CD4-positive, alpha-beta memory T cell (primary cell): ENCODE results near the gene TBX19. TPM values are rescaled to one million over a fixed set of nuclear protein-coding genes. Genes with fewer than 3 reads are reported as not detected.

ENCODE experiments used
- CTCF ChIA-PET: fragments of 350-600 bp; sonication (Branson Sonifier 250); formaldehyde crosslinking; loops from one replicate; lab custom pipeline; 2021; ENCODE audit warnings: inconsistent platforms; ENCODE audit not compliant: partially characterized antibody; lab: Charles Lee
- POLR2A ChIA-PET: fragments of 350-600 bp; sonication (Branson Sonifier 250); formaldehyde crosslinking; loops from one replicate; lab custom pipeline; 2021; ENCODE audit not compliant: partially characterized antibody; lab: Charles Lee
- DNase-seq, 5 donors: peaks; one replicate each; pipeline versions ENCODE4 v3.0.0 to v3.0.0-alpha.2; 2020 to 2022; ENCODE audit warnings: mixed read lengths in 1 of 5
- H3K27ac ChIP-seq: one replicate; pipeline ENCODE4 v1.7.0; 2013; ENCODE audit warnings: low read depth, low read length
- H3K27me3 ChIP-seq: 2 replicates; pipeline ENCODE4 v1.7.0; 2013; ENCODE audit warnings: mild to moderate bottlenecking, low read length, moderate library complexity; ENCODE audit not compliant: insufficient read depth
- H3K36me3 ChIP-seq: 2 replicates; pipeline ENCODE4 v1.7.0; 2013; ENCODE audit warnings: mild to moderate bottlenecking, low read length, moderate library complexity; ENCODE audit not compliant: insufficient read depth
- H3K4me1 ChIP-seq: 2 replicates; pipeline ENCODE4 v1.7.0; 2013; ENCODE audit warnings: mild to moderate bottlenecking, low read length, moderate library complexity; ENCODE audit not compliant: insufficient read depth
- H3K4me3 ChIP-seq, 2 donors: one replicate each; pipeline ENCODE4 v1.7.0; 2013; ENCODE audit warnings: low read length in 2 of 2, mild to moderate bottlenecking in 1 of 2
- H3K9me3 ChIP-seq, 2 donors: one replicate each; pipeline ENCODE4 v1.7.0; 2013; ENCODE audit warnings: low read length in 2 of 2, control low read depth in 1 of 2; ENCODE audit not compliant: control insufficient read depth in 1 of 2
- H3K27ac Mint-ChIP-seq, 7 donors: one replicate each; pipeline ENCODE4 v1.8.0; 2020 to 2021; ENCODE audit warnings: mixed read lengths in 7 of 7, mild to moderate bottlenecking in 6 of 7, inconsistent platforms in 3 of 7, moderate library complexity in 3 of 7
- H3K27me3 Mint-ChIP-seq, 2 donors: one replicate each; pipeline ENCODE4 v1.8.0; 2020 to 2021; ENCODE audit warnings: mixed read lengths in 2 of 2
- H3K36me3 Mint-ChIP-seq, 2 donors: one replicate each; pipeline ENCODE4 v1.8.0; 2020 to 2021; ENCODE audit warnings: mixed read lengths in 2 of 2, inconsistent platforms in 1 of 2, mild to moderate bottlenecking in 1 of 2
- H3K4me1 Mint-ChIP-seq, 4 donors: one replicate each; pipeline ENCODE4 v1.8.0; 2020 to 2021; ENCODE audit warnings: mixed read lengths in 4 of 4, mild to moderate bottlenecking in 1 of 4
- H3K4me3 Mint-ChIP-seq, 8 donors: one replicate each; pipeline ENCODE4 v1.8.0; 2020 to 2021; ENCODE audit warnings: mixed read lengths in 8 of 8, mild to moderate bottlenecking in 7 of 8, moderate library complexity in 6 of 8, inconsistent platforms in 3 of 8
- H3K9me3 Mint-ChIP-seq, 8 donors: one replicate each; pipeline ENCODE4 v1.8.0; 2020 to 2021; ENCODE audit warnings: mixed read lengths in 8 of 8, mild to moderate bottlenecking in 5 of 8, inconsistent platforms in 3 of 8, moderate library complexity in 1 of 8
- intact Hi-C: fragments of 100-400 bp; cut with micrococcal nuclease; formaldehyde crosslinking; loops from one replicate; pipeline ENCODE4 v1.15.1; 2023
- polyA plus RNA-seq, 2 donors: library from polyadenylated mRNA; unstranded; fragments of 300-500 nt; fragmentation: Illumina TruSeq; gene quantifications; one replicate each; pipeline ENCODE4 v1.2.3, GENCODE V29; 2021
- total RNA-seq, 2 experiments: library from RNA; stranded (reverse); gene quantifications; one replicate each; pipeline ENCODE4 v1.2.3, GENCODE V29; 2021

TBX19 gene
- total and polyA plus RNA-seq, 4 experiments from 2014 or later = 1.3 to 4.3 (median 3.1) TPM

DNA sequence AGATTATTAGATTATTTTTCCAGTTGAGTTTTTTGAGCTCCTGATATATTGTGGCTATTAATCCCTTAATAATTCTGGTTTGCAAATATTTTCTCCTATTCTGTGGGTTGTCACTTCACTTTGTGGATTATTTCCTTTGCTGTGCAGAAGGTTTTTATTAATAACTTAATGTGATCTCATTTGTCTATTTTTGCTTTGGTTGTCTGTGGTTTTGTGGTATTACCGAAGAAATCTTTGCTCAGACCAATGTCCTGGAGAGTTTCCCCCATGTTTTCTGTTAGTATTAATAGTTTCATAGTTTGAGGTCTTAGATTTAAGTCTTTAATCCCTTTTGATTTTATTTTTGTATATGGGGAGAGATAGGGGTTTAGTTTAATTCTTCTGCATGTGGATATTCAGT, 7.1 kb upstream of the TBX19 start:
- Mint-ChIP-seq H3K4me3 (no peak overlapping the region), H3K4me1 (peaks cover 0 to 2% (median 0%) of the 10 kb centered on the region in 4 donors), H3K9me3 (peaks cover 0 to 17% (median 9%) of the 10 kb centered on the region in 8 donors), H3K36me3 (peaks cover 10 to 38% of the 10 kb centered on the region in 2 donors), H3K27ac (no peak overlapping the region), H3K27me3 (no peaks in the 10 kb centered on the region)
- Histone ChIP-seq H3K9me3 (no peaks in the 10 kb centered on the region), H3K27me3 (no peaks in the 10 kb centered on the region), H3K4me1 (no peaks in the 10 kb centered on the region), H3K4me3 (no peak overlapping the region), H3K36me3 (no peaks in the 10 kb centered on the region), H3K27ac (no peak overlapping the region)
- no peak for DNase-seq
- intact Hi-C loops = no loop called here
- ChIA-PET POLR2A (no interaction called here), CTCF (no interaction called here)

DNA sequence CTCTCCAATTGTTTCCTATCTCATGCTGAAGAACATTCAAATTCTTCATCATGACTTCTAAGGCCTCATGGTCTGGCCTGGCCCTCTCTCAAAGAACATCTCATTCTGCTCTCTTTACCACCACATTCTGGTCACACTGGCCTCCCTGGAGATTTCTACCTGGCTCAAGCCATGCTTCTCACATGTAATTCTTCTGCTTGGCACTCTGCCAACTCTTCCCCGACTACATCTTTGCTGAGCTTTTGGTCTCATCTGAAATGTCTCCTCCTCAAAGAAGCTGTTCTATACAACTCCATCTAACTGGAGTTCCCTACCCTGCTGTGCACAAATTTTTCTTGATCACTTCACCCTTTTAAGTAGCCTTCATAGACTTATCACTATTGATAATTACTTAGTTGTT, 1.4 kb upstream of the TBX19 start:
- Histone ChIP-seq H3K27ac (no peak overlapping the region), H3K27me3 (no peaks in the 10 kb centered on the region), H3K4me1 (no peaks in the 10 kb centered on the region), H3K36me3 (no peaks in the 10 kb centered on the region), H3K9me3 (no peaks in the 10 kb centered on the region), H3K4me3 (no peak overlapping the region)
- Mint-ChIP-seq H3K4me1 (peaks cover 0 to 4% (median under 1%) of the 10 kb centered on the region in 4 donors), H3K9me3 (peaks cover 0 to 14% (median 9%) of the 10 kb centered on the region in 8 donors), H3K27ac (no peak overlapping the region), H3K27me3 (no peaks in the 10 kb centered on the region), H3K36me3 (peaks cover 8 to 39% of the 10 kb centered on the region in 2 donors), H3K4me3 (no peak overlapping the region)
- ChIA-PET CTCF (interaction anchor here (1.0 kb wide), 1 partner anchor 64 kb away, joined by 3 read pairs; no protein-coding TSS in a partner anchor), POLR2A (no interaction called here)
- intact Hi-C loops = no loop called here
- no peak for DNase-seq

DNA sequence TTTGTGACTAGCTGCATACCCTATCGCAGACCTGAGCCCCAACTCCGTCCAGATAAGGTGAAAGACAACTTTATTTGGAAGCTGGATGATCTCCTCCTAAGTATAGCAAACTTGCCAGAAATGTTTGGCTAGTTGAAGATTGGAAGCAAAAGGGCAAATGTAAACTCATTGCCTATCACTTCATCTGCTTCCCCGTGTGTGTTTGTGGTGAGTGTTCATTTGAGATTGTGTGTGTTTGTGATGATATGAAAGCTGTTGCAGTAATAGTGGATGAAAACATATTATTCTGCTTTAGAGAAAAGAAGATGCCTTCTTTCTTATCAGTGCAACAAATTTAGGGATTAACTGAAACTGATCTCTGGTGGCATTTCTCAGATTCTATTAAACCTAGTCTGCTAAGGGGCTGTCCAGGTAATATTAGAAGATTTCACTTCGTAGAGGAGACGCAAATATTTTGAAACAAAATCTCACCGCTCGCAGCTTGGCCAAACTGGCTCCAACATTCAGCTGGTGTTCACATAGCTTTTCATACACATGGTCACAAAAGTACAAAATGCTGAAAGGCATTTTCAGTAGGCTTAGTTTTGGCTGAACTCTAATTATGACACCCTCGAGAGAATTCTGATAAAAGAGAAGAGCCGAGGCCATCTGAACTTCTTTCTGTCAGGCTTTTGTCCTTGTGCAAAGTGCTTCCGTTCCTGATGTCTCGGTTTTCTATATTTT, 1.1 kb downstream of the TBX19 start:
- no peak overlapping the region for H3K4me3 ChIP-seq
- peaks cover 8% of the 10 kb centered on the region for H3K4me1 ChIP-seq
- intact Hi-C loops = no loop called here
- Mint-ChIP-seq H3K27me3 (no peaks in the 10 kb centered on the region), H3K27ac (no peak overlapping the region), H3K4me1 (peaks cover 9 to 21% (median 13%) of the 10 kb centered on the region in 4 donors), H3K9me3 (peaks cover 0 to 8% (median 5%) of the 10 kb centered on the region in 8 donors), H3K4me3 (no peak overlapping the region), H3K36me3 (peaks cover 6 to 33% of the 10 kb centered on the region in 2 donors)
- no peaks in the 10 kb centered on the region for H3K27me3 ChIP-seq
- H3K27ac ChIP-seq = no peak overlapping the region
- no peaks in the 10 kb centered on the region for H3K9me3 ChIP-seq
- POLR2A ChIA-PET = no interaction called here
- DNase-seq = no peak
- CTCF ChIA-PET = interaction anchor here (1.0 kb wide), 1 partner anchor 83 kb away, joined by 3 read pairs; no protein-coding TSS in a partner anchor
- no peaks in the 10 kb centered on the region for H3K36me3 ChIP-seq

DNA sequence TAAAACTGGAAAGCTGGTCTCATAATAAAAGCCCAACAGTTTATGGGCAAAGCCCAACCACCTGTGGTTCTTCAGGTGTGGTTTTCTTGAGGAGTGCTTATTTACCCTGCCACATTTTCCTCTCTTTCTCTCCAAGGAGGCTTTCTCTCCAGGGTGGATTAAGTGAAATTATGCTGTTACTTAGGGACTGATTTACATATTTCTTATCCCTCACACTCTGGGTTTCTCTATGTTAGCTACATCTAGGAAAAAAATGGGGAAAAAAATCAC, 4.8 kb downstream of the TBX19 start:
- no peak overlapping the region for H3K27ac ChIP-seq
- peaks cover 11 to 23% (median 14%) of the 10 kb centered on the region in 4 donors for H3K4me1 Mint-ChIP-seq
- DNase-seq = peak in 1 of 5 donors; percentile 1
- ChIA-PET CTCF (no interaction called here), POLR2A (no interaction called here)
- H3K27ac Mint-ChIP-seq = peak overlapping the region in 2 of 7 donors; percentile 4 to 29
- no peaks in the 10 kb centered on the region for H3K9me3 ChIP-seq
- no peaks in the 10 kb centered on the region for H3K27me3 ChIP-seq
- intact Hi-C loops = no loop called here
- no peaks in the 10 kb centered on the region for H3K36me3 ChIP-seq
- no peak overlapping the region for H3K4me3 ChIP-seq
- no peak overlapping the region for H3K4me3 Mint-ChIP-seq
- peaks cover 3 to 14% of the 10 kb centered on the region in 2 donors for H3K36me3 Mint-ChIP-seq
- H3K27me3 Mint-ChIP-seq = no peaks in the 10 kb centered on the region
- peaks cover 8% of the 10 kb centered on the region for H3K4me1 ChIP-seq
- H3K9me3 Mint-ChIP-seq = peaks cover 0 to 3% (median 0%) of the 10 kb centered on the region in 8 donors

DNA sequence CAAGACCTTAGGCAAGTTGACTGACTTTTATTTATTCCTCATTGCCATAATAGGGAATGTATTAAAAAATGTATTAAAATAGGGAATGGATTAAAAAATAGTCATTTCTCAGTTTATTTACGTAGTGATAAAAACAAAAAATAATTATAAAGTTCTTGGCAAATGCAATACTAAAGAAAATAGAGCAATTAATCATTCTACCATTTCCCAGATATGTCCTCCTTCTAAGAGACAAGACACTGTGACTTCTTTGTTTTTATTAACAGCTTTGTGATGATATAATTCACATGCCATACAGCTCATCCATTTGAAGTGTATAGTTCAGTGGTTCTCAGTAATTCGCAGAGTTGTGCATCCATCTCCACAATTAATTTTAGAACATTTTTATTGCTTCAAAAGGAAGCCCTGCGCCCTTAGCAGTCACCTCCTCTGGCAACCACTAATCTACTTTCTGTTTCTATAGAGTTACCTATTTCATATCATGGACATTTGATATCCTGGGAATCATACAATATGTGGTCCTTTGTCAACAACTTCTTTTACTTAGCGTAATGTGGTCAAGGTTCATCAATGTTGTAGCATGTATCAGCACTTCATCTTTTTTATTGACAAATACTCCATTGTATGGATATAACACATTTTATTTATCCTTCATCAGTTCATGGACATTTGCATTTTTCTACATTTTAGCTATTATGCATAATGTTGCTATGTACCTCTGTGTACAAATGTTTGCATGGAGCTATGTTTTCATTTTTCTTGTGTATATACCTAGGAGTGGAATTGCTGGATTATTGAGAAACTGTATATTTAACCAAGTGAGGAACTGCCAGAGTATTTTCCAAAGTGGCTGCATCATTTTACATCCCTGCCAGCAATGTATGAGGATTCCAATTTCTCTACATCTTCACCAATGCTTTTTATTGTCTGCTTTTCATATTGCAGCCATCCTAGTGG, 5.6 kb downstream of the TBX19 start:
- intact Hi-C loops = no loop called here
- no peak for DNase-seq
- Histone ChIP-seq H3K9me3 (no peaks in the 10 kb centered on the region), H3K4me3 (no peak overlapping the region), H3K27ac (no peak overlapping the region), H3K4me1 (peaks cover 8% of the 10 kb centered on the region), H3K27me3 (no peaks in the 10 kb centered on the region), H3K36me3 (no peaks in the 10 kb centered on the region)
- Mint-ChIP-seq H3K9me3 (peaks cover 0 to 3% (median 0%) of the 10 kb centered on the region in 8 donors), H3K4me3 (no peak overlapping the region), H3K27me3 (no peaks in the 10 kb centered on the region), H3K4me1 (peaks cover 11 to 23% (median 14%) of the 10 kb centered on the region in 4 donors), H3K36me3 (peaks cover 3 to 10% of the 10 kb centered on the region in 2 donors), H3K27ac (no peak overlapping the region)
- POLR2A ChIA-PET = no interaction called here
- CTCF ChIA-PET = interaction anchor here (1.3 kb wide), 1 partner anchor 56 kb away, joined by 4 read pairs; no protein-coding TSS in a partner anchor

DNA sequence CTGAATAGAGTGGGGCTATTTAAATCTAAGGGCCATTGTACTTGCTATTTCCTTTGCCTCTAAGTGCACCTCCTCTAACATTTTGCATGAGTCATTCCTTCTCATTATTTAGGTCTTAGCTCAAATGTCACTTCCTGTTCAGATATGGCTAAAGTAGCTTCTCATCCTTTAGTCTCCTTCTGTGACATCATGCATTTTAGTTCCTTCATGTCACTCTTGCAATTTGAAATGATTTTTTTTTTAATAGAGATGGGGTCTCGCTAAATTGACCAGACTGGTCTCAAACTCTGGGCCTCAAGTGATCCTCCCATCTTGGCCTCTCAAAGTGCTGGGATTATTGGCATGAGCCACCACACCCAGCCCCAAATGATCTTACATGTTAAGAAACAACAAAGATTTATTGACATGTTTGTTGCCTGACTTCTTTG, 6.6 kb downstream of the TBX19 start:
- Mint-ChIP-seq H3K4me3 (no peak overlapping the region), H3K4me1 (peaks cover 11 to 23% (median 14%) of the 10 kb centered on the region in 4 donors), H3K36me3 (peaks cover 0 to 8% of the 10 kb centered on the region in 2 donors), H3K27ac (no peak overlapping the region), H3K9me3 (no peaks in the 10 kb centered on the region), H3K27me3 (no peaks in the 10 kb centered on the region)
- no peak overlapping the region for H3K4me3 ChIP-seq
- H3K9me3 ChIP-seq = no peaks in the 10 kb centered on the region
- ChIA-PET CTCF (interaction anchor here (1.3 kb wide), 1 partner anchor 55 kb away, joined by 4 read pairs; no protein-coding TSS in a partner anchor), POLR2A (interaction anchor here (0.7 kb wide), 1 partner anchor 15 kb away, joined by 3 read pairs; no protein-coding TSS in a partner anchor)
- H3K36me3 ChIP-seq = no peaks in the 10 kb centered on the region
- intact Hi-C loops = no loop called here
- peaks cover 8% of the 10 kb centered on the region for H3K4me1 ChIP-seq
- no peak for DNase-seq
- H3K27me3 ChIP-seq = no peaks in the 10 kb centered on the region
- no peak overlapping the region for H3K27ac ChIP-seq
